Smooth muscle cell (in vitro differentiated cells): ENCODE data around the gene SDR42E1. TPM values are rescaled to one million over a fixed set of nuclear protein-coding genes. Genes with fewer than 3 reads are reported as not detected.
A peak's percentile ranks its signal among the peaks of the same experiment; 100 is the strongest.

Experiments used
- DNase-seq: peaks from one replicate; lab custom pipeline; 2025; ENCODE audit not compliant: unreplicated experiment; lab: John Stamatoyannopoulos, UW
- H2AFZ ChIP-seq: fragments of 200-600 bp; sonication (generic); 2 replicates; pipeline ENCODE4 v1.6.0; 2016; ENCODE audit warnings: antibody characterized with exemption, low read depth, mild to moderate bottlenecking
- H3F3A ChIP-seq: fragments of 200-600 bp; sonication (generic); 2 replicates; pipeline ENCODE4 v1.6.0; 2017; ENCODE audit warnings: antibody characterized with exemption, low read depth
- H3K27ac ChIP-seq: fragments of 200-600 bp; sonication (generic); 2 replicates; pipeline ENCODE4 v1.5.1; 2016; ENCODE audit warnings: low read depth, mild to moderate bottlenecking
- H3K27me3 ChIP-seq: fragments of 200-600 bp; sonication (generic); 2 replicates; pipeline ENCODE4 v1.6.1; 2016; ENCODE audit warnings: low read depth, mild to moderate bottlenecking
- H3K36me3 ChIP-seq: fragments of 200-600 bp; sonication (generic); 2 replicates; pipeline ENCODE4 v1.5.1; 2016; ENCODE audit warnings: low read depth
- H3K4me1 ChIP-seq: fragments of 200-600 bp; sonication (generic); 2 replicates; pipeline ENCODE4 v1.5.1; 2016; ENCODE audit warnings: low read depth
- H3K4me2 ChIP-seq: fragments of 200-600 bp; sonication (generic); 2 replicates; pipeline ENCODE4 v1.6.0; 2016; ENCODE audit warnings: mild to moderate bottlenecking
- H3K4me3 ChIP-seq: fragments of 200-600 bp; sonication (generic); 2 replicates; pipeline ENCODE4 v1.5.1; 2016; ENCODE audit warnings: mild to moderate bottlenecking
- H3K79me2 ChIP-seq: fragments of 200-600 bp; sonication (generic); 2 replicates; pipeline ENCODE4 v1.6.0; 2016; ENCODE audit warnings: low read depth, mild to moderate bottlenecking
- H3K9ac ChIP-seq: fragments of 200-600 bp; sonication (generic); 2 replicates; pipeline ENCODE4 v1.6.0; 2016; ENCODE audit warnings: low read depth
- H3K9me3 ChIP-seq: fragments of 200-600 bp; sonication (generic); replicated peaks from 2 replicates; pipeline ENCODE4 v1.5.1; 2016; ENCODE audit warnings: low read depth
- H4K20me1 ChIP-seq: fragments of 200-600 bp; sonication (generic); 2 replicates; pipeline ENCODE4 v1.6.0; 2016; ENCODE audit warnings: low read depth
- CTCF ChIP-seq: fragments of 200-600 bp; sonication (generic); IDR thresholded peaks from 2 replicates; pipeline ENCODE4 v1.5.1; 2017; ENCODE audit warnings: borderline replicate concordance, mild to moderate bottlenecking, antibody characterized with exemption; ENCODE audit not compliant: insufficient read depth, poor library complexity, severe bottlenecking
- WGBS: methylation state at CpG from one replicate; pipeline ENCODE4 v1.1.7; 2016; ENCODE audit warnings: low lambda C conversion rate; 5-methylcytosine and 5-hydroxymethylcytosine counted together
- polyA plus RNA-seq: library from polyadenylated mRNA; unstranded; fragments of >200 nt; fragmentation: Nextera tagmentation; extraction: Ambion mirVana; gene quantifications from 2 replicates; pipeline ENCODE4 v1.2.1, GENCODE V29; 2016
- total RNA-seq: library from RNA; depleted of rRNA; stranded (reverse); fragments of >200 nt; gene quantifications from 2 replicates; pipeline ENCODE4 v1.2.3, GENCODE V29; 2014

Gene SDR42E1
- total and polyA plus RNA-seq, 2 experiments from 2014 or later, result not detected

GRCh38 chr16:81945665-81946064, 65.6 kb downstream of the SDR42E1 start:
- Histone ChIP-seq H3K4me3 (no peak overlapping the region), H3K9ac (no peak overlapping the region)
- TF ChIP-seq CTCF, result no peak

GRCh38 chr16:81942007-81942601, 69.2 kb downstream of the SDR42E1 start:
- Histone ChIP-seq H3K9me3 (no peaks in the 10 kb centered on the region), H3K79me2 (no peaks in the 10 kb centered on the region), H3K9ac (no peak overlapping the region), H3K4me1 (no peaks in the 10 kb centered on the region), H3K4me2 (no peak overlapping the region), H3K27ac (no peak overlapping the region), H3K36me3 (no peaks in the 10 kb centered on the region), H3K27me3 (no peaks in the 10 kb centered on the region), H2AFZ (no peak overlapping the region), H3K4me3 (no peak overlapping the region), H3F3A (no peaks in the 10 kb centered on the region), H4K20me1 (no peaks in the 10 kb centered on the region)
- TF ChIP-seq CTCF, result no peak
- DNase-seq, result no peak
- WGBS, result 77% methylated on average over 7 of the region's 7 CpGs

More at GRCh38 chr16:81945665-81946064, 65.6 kb downstream of the SDR42E1 start:
- H3K9me3 ChIP-seq, result no peaks in the 10 kb centered on the region
- H3K27me3 ChIP-seq, result no peaks in the 10 kb centered on the region
- H3K4me2 ChIP-seq, result no peak overlapping the region
- H3F3A ChIP-seq, result no peaks in the 10 kb centered on the region
- no peak for DNase-seq
- WGBS, result 88% methylated on average over 1 of the region's 1 CpG
- no peak overlapping the region for H2AFZ ChIP-seq
- H3K27ac ChIP-seq, result no peak overlapping the region
- no peaks in the 10 kb centered on the region for H4K20me1 ChIP-seq
- no peaks in the 10 kb centered on the region for H3K79me2 ChIP-seq
- H3K4me1 ChIP-seq, result no peaks in the 10 kb centered on the region
- no peaks in the 10 kb centered on the region for H3K36me3 ChIP-seq

GRCh38 chr16:81940781-81941560, 70.3 kb downstream of the SDR42E1 start:
- no peak overlapping the region for H3K27ac ChIP-seq
- no peaks in the 10 kb centered on the region for H3K79me2 ChIP-seq
- no peaks in the 10 kb centered on the region for H4K20me1 ChIP-seq
- 45% methylated on average over 3 of the region's 3 CpGs for WGBS
- H3K4me1 ChIP-seq, result no peaks in the 10 kb centered on the region
- H3K27me3 ChIP-seq, result no peaks in the 10 kb centered on the region
- no peaks in the 10 kb centered on the region for H3F3A ChIP-seq
- H3K9ac ChIP-seq, result no peak overlapping the region
- H3K4me3 ChIP-seq, result no peak overlapping the region
- DNase-seq, result no peak
- H3K36me3 ChIP-seq, result no peaks in the 10 kb centered on the region
- no peak overlapping the region for H2AFZ ChIP-seq
- no peaks in the 10 kb centered on the region for H3K9me3 ChIP-seq
- H3K4me2 ChIP-seq, result no peak overlapping the region
- peak; percentile 59 for TF ChIP-seq CTCF
